GM06990 (cell line): ENCODE measurements around the gene AQP9.

Source experiments
- DNase-seq: peaks from one replicate; pipeline ENCODE4 v3.0.0-alpha.2; 2011; ENCODE audit not compliant: insufficient read length; ENCODE audit errors: extremely low read depth
- H3K27me3 ChIP-seq: replicated peaks from 2 replicates; pipeline ENCODE4 v1.6.0; 2011; ENCODE audit warnings: low read length; ENCODE audit not compliant: control insufficient read depth, insufficient read depth
- H3K36me3 ChIP-seq: 2 replicates; pipeline ENCODE4 v1.5.1; 2011; ENCODE audit warnings: low read length; ENCODE audit not compliant: control insufficient read depth, insufficient read depth
- H3K4me3 ChIP-seq: replicated peaks from 2 replicates; pipeline ENCODE4 v1.5.1; 2011; ENCODE audit warnings: low read depth, mild to moderate bottlenecking, control low read depth, low read length
- TF ChIP-seq, protein P1 (sequence below): IDR thresholded peaks from 2 replicates; pipeline ENCODE4 v1.5.1; 2011; ENCODE audit warnings: low read length, control low read depth, mild to moderate bottlenecking, inconsistent platforms; ENCODE audit not compliant: insufficient read depth, poor library complexity, severe bottlenecking

AQP9 gene

DNA sequence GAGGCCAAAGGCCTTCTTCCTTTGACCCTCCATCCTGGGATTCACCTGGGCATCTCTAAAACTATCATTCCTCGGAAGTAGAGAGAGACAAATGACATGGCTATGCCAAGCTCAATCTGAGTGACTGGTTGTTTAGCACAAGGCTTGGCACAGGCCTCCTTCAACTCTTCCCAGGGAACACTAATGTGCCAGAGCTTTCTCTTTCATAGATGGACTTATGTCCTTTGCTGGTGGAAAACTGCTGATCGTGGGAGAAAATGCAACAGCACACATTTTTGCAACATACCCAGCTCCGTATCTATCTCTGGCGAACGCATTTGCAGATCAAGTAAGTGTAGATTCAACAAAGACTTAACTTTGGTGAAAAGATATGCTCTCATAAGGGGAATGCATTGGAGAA is 36.5 kb downstream of the AQP9 start:
- H3K27me3 ChIP-seq: peaks cover 3% of the 10 kb centered on the region
- no peaks in the 10 kb centered on the region for H3K36me3 ChIP-seq
- no peak for DNase-seq
- no peak overlapping the region for H3K4me3 ChIP-seq
- TF ChIP-seq, protein P1, sequence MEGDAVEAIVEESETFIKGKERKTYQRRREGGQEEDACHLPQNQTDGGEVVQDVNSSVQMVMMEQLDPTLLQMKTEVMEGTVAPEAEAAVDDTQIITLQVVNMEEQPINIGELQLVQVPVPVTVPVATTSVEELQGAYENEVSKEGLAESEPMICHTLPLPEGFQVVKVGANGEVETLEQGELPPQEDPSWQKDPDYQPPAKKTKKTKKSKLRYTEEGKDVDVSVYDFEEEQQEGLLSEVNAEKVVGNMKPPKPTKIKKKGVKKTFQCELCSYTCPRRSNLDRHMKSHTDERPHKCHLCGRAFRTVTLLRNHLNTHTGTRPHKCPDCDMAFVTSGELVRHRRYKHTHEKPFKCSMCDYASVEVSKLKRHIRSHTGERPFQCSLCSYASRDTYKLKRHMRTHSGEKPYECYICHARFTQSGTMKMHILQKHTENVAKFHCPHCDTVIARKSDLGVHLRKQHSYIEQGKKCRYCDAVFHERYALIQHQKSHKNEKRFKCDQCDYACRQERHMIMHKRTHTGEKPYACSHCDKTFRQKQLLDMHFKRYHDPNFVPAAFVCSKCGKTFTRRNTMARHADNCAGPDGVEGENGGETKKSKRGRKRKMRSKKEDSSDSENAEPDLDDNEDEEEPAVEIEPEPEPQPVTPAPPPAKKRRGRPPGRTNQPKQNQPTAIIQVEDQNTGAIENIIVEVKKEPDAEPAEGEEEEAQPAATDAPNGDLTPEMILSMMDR: no peak

DNA sequence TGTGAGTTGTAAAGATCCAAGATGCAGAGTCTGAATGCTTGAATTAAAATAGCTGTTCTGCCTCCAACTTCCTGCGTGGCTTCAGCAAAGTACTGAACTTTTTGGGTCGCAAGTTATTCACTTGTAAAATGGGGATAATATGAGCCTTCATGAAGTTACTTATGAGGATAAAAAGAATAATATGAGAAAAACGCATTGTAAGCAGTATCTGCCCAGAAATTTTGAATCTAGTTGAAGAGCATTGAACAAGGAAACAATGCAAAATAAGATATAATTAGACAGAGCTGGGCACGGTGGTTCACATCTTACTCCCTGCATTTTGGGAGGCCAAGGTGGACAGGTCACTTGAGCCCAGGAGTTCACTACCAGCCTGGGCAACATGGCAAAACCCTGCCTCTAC is 37.8 kb downstream of the AQP9 start:
- DNase-seq: no peak
- no peaks in the 10 kb centered on the region for H3K36me3 ChIP-seq
- H3K27me3 ChIP-seq: peaks cover 3% of the 10 kb centered on the region
- TF ChIP-seq, protein P1: no peak
- H3K4me3 ChIP-seq: no peak overlapping the region

DNA sequence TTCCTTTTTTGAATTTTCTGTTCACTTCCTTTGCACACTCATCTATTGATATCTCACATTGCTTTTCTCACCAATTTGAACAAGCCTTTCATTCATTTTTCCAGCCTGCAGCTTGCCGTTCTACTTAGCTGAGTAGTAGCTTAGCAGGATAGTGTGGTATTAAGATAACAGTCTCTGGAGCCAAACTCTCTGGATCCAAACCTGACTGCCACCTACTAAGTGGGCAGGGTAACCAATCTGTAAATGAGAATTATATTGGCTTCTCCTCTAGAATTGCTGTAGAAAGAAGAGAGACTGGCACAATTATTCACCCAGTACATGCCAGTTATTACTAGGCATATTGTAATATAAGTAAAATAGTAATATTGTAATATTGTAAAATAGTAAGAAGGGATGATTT is 40.5 kb downstream of the AQP9 start:
- no peaks in the 10 kb centered on the region; the same call in 1 of the 2 replicates for H3K27me3 ChIP-seq

DNA sequence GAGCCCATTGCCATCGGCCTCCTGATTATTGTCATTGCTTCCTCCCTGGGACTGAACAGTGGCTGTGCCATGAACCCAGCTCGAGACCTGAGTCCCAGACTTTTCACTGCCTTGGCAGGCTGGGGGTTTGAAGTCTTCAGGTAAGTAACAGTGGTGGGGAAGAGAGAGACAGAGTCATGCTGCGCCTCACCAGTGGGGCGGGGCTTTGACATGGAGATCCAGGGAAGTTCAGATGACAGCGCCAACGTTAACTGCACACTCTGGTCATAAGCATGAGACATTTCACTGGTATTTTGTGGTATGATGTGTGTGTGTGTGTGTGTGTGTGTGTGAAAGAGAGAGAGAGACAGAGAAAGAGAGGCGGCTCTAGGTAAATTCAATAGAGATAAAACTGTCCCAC is 41.0 kb downstream of the AQP9 start:
- Histone ChIP-seq H3K27me3 (no peaks in the 10 kb centered on the region; the same call in 1 of the 2 replicates), H3K36me3 (no peaks in the 10 kb centered on the region), H3K4me3 (no peak overlapping the region)
- TF ChIP-seq, protein P1: no peak
- no peak for DNase-seq

More for the DNA sequence above, 40.5 kb downstream of the AQP9 start:
- no peak overlapping the region for H3K4me3 ChIP-seq
- no peaks in the 10 kb centered on the region for H3K36me3 ChIP-seq
- DNase-seq: no peak
- TF ChIP-seq, protein P1: no peak

DNA sequence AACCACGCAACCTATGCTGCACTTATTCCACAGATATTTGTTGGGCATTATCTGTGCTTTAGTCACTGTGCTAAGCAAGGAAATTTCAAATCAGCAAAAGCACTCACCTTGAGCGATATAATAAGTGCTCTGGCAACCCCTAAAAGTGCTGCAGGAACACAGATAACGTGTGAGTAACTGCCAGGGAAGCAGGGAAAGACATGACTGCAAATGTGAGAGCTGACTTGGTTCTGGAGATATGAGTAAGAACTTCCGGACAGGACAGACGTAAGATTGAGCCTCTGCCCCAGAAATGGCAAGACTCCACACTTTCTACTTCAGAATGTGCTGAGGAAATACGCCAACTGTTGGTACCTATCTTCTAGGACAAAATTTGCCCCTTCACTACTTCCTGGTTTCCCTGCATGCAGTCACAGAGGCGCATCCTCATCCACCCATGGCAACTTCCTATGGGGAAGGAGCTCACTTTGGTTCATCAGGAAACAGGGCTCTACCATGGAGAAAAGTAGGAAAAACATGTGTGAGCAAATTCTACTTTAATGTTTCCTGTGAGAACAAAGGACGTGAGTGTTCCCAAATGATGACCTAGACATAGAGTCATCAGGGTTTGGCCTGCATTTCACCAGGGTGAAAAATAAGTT is 41.7 kb downstream of the AQP9 start:
- Histone ChIP-seq H3K4me3 (no peak overlapping the region), H3K36me3 (no peaks in the 10 kb centered on the region), H3K27me3 (no peaks in the 10 kb centered on the region; the same call in 1 of the 2 replicates)
- TF ChIP-seq, protein P1: no peak
- DNase-seq: no peak

DNA sequence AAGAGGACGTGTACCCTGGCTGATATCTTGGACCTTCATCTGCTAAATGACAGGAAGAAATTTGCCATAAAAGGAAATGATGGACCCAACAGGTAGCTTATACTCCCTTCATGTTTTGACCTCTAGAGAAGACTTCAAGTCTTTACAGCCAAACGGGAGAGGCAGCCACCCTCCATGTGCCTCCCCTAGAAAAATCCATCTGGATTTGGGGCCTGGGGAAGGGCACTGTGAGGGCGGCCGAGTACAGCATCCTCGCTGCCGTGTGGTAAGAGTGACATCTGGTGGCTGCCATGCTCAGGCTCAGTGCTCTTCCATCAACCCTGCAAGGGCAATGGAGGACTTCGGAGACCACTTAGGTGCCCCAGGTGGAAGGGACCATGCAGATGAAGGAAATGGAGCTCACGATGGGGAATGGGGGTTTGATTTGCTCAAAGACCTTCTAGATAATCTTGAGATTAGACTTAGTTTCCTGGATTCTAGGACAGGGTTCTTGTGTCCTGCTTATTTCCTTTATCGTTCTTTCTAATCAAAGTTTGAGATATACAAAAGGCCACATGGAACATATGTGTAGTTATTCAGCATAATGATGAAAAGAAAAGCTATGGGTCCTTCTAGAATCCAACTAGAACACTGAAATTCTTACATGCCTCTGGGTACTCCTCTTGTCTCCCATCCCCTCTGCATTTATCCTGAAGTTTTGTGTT is 44.4 kb downstream of the AQP9 start:
- TF ChIP-seq, protein P1: peak; percentile 95
- no peak for DNase-seq
- no peaks in the 10 kb centered on the region for H3K27me3 ChIP-seq
- H3K36me3 ChIP-seq: no peaks in the 10 kb centered on the region
- H3K4me3 ChIP-seq: no peak overlapping the region
